Neutrophil (primary cell): ENCODE results near the gene VSTM2B.

Experiments
- H3K27ac ChIP-seq: fragments of 200-600 bp; sonication (generic); 2 replicates; pipeline ENCODE4 v1.5.1; 2016; ENCODE audit warnings: mild to moderate bottlenecking, moderate library complexity
- H3K27me3 ChIP-seq: fragments of 200-600 bp; sonication (generic); 2 replicates; pipeline ENCODE4 v1.6.0; 2016; ENCODE audit warnings: mild to moderate bottlenecking
- H3K36me3 ChIP-seq: fragments of 200-600 bp; sonication (generic); 2 replicates; pipeline ENCODE4 v1.5.1; 2017
- H3K4me1 ChIP-seq, 2 experiments: fragments of 200-600 bp in 1 of 2; sonication (generic) in 1 of 2; 1 replicate in 1 of 2; 2 replicates in 1 of 2; pipeline versions ENCODE4 v1.5.1 to v1.6.1; 2013 to 2016; ENCODE audit warnings: low read depth in 1 of 2, low read length in 1 of 2, mild to moderate bottlenecking in 1 of 2, moderate library complexity in 1 of 2; ENCODE audit not compliant: control insufficient read depth in 1 of 2, insufficient read depth in 1 of 2
- H3K4me3 ChIP-seq, 2 experiments: fragments of 200-600 bp in 1 of 2; sonication (generic) in 1 of 2; 1 replicate in 1 of 2; 2 replicates in 1 of 2; pipeline ENCODE4 v1.5.1; 2013 to 2016; ENCODE audit warnings: low read depth in 1 of 2, low read length in 1 of 2, mild to moderate bottlenecking in 1 of 2, moderate library complexity in 1 of 2
- H3K9me3 ChIP-seq: fragments of 200-600 bp; sonication (generic); 2 replicates; pipeline ENCODE4 v1.5.1; 2016
- TF ChIP-seq, protein P1 (sequence below): fragments of 200-600 bp; sonication (generic); IDR thresholded peaks from 2 replicates; pipeline ENCODE4 v1.5.1; 2016; ENCODE audit warnings: antibody characterized with exemption

VSTM2B gene

DNA sequence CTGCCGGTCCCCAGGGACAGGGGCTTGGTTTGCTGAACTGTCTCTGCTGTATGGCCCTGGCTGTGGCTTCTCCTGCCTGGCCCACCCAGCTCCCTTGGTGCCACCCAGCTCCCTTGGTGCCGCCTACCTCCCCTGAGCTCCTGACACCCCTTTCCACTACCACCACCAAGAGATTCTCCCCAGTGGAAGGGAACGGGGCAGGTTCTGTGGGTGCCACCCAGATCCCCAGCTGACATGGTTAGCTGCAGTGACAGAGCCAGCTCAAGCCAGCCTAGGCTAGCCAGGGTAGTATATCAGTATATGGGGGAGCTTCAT is 51.8 kb downstream of the VSTM2B start:
- H3K27me3 ChIP-seq, result peaks cover 53% of the 10 kb centered on the region
- TF ChIP-seq, protein P1, sequence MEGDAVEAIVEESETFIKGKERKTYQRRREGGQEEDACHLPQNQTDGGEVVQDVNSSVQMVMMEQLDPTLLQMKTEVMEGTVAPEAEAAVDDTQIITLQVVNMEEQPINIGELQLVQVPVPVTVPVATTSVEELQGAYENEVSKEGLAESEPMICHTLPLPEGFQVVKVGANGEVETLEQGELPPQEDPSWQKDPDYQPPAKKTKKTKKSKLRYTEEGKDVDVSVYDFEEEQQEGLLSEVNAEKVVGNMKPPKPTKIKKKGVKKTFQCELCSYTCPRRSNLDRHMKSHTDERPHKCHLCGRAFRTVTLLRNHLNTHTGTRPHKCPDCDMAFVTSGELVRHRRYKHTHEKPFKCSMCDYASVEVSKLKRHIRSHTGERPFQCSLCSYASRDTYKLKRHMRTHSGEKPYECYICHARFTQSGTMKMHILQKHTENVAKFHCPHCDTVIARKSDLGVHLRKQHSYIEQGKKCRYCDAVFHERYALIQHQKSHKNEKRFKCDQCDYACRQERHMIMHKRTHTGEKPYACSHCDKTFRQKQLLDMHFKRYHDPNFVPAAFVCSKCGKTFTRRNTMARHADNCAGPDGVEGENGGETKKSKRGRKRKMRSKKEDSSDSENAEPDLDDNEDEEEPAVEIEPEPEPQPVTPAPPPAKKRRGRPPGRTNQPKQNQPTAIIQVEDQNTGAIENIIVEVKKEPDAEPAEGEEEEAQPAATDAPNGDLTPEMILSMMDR, result no peak
- no peak overlapping the region for H3K4me3 ChIP-seq
- no peak overlapping the region for H3K27ac ChIP-seq
- H3K9me3 ChIP-seq, result no peaks in the 10 kb centered on the region
- no peaks in the 10 kb centered on the region for H3K36me3 ChIP-seq
- no peaks in the 10 kb centered on the region for H3K4me1 ChIP-seq

DNA sequence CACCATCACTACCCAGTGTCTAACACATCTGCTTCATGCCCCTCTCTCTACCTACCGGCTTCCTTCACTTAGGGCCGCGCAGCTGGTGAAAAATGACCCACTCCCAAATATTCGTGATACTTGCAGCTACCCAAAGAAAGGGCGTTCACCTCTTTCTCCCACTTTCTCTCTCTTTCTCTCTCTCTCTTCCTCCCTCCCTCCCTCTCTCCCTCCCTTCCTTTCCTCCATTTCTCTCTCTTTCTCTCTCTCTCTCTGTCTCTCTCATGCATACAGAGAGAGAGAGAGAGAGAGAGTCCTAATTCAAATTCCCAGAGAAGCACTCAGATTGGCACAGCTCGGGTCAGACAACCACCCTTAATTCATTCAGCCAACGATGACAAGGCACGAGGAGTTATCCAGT is 52.6 kb downstream of the VSTM2B start:
- Histone ChIP-seq H3K9me3 (no peaks in the 10 kb centered on the region), H3K36me3 (no peaks in the 10 kb centered on the region), H3K4me3 (no peak overlapping the region), H3K4me1 (no peaks in the 10 kb centered on the region), H3K27me3 (peaks cover 47% of the 10 kb centered on the region), H3K27ac (no peak overlapping the region)
- TF ChIP-seq, protein P1, result no peak

DNA sequence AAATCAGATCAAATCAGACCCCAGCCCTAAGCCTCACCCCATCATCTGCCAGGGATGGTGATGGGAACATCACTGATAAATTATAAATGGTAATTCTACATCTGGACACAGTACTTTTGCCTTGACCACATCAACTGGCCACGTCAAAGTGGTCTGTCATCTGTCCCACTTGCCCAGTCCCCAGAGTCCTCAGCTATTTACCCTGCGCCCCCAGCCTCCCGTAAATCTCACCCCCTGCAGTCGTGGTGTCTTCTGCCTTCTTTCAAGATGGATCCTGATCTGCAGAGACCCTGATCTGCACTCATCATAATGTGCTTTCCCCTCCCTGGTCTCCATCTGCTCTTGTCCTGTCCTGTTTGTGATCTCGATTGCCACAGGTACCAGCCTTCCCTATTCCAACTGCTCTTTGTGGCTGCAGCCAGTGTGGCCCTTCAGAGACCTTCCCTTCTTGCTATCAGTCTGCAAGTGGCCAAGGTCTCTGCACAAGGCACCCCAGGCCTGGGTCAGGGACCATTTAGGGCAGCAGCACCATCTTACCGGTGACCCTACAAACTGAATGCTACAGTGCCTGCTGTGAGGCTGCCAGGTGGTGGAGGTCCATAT is 53.6 kb downstream of the VSTM2B start:
- Histone ChIP-seq H3K27ac (no peak overlapping the region), H3K4me3 (no peak overlapping the region), H3K4me1 (no peaks in the 10 kb centered on the region), H3K27me3 (peaks cover 36% of the 10 kb centered on the region), H3K9me3 (no peaks in the 10 kb centered on the region), H3K36me3 (no peaks in the 10 kb centered on the region)
- TF ChIP-seq, protein P1, result no peak

DNA sequence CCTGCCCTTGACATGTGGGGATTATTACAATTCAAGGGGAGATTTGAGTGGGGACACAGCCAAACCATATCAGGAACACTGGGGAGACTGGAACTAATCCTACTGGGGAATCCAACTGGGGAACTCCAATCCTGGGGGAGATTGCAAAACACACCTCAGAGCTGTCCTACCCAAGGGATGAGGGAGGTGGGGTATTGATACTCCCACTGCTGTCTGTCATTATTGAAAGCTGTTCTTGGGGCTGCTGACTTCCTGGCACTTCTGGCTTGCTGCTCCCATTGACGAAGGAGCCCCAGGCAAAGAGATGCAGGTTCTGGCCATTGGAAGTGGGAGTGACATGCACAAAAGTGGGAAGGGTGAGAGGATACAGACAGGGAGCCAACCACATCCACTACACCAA is 55.6 kb downstream of the VSTM2B start:
- H3K36me3 ChIP-seq, result no peaks in the 10 kb centered on the region
- no peak overlapping the region for H3K27ac ChIP-seq
- H3K4me1 ChIP-seq, result no peaks in the 10 kb centered on the region
- H3K9me3 ChIP-seq, result no peaks in the 10 kb centered on the region
- no peak overlapping the region for H3K4me3 ChIP-seq
- TF ChIP-seq, protein P1, result no peak
- H3K27me3 ChIP-seq, result peaks cover 18% of the 10 kb centered on the region

DNA sequence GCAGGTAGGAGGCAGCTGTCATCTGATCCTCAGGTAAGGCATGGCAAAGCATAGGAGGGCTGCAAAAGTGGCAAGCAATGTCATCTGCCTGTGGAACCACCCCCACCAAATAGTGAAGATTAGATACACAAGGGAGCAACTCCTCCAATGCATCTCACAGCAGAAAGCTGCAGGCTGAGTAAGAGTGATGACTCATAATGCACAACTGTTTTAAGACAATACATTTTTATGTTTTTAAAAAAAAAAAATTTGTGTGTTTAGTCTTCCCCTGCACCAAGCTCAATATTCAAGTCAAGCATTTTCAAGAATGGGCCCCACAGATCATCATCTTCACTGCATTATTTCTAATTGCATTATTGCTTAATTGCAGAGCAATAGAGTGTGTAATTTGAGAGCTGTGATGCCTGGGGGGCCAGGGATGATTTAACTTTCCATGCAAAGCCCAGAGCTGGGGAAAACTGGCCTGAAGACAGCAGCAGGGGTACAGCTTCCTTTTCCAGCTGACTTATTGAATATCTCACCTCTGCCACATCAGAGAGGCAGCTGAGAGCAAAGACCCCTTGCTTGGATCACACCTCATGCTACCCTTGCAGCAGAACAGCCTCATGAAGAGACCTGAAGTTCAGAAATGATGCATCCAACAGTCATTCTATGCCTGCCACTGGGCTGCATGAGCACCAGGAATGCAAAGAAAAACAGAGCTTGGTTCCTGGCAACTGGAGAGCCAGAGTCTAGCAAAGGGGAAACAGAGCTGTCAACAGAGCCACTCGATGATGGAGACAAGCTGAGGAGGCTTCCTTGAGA is 57.6 kb downstream of the VSTM2B start:
- Histone ChIP-seq H3K9me3 (no peaks in the 10 kb centered on the region), H3K27me3 (peaks cover 6% of the 10 kb centered on the region), H3K36me3 (no peaks in the 10 kb centered on the region), H3K27ac (no peak overlapping the region), H3K4me1 (no peaks in the 10 kb centered on the region), H3K4me3 (no peak overlapping the region)
- TF ChIP-seq, protein P1, result no peak
